HG02970 (cell line): ENCODE measurements around the gene PCBP2.
"Not testable (repeated sequence)": the region's sequence is repeated elsewhere in the genome, so short reads cannot be mapped to it uniquely, and the experiment has no call there.

Experiments
- ATAC-seq: cut with Tn5 transposase; IDR thresholded peaks from one replicate; pipeline ENCODE4 v1.9.1; 2021; ENCODE audit warnings: mild to moderate bottlenecking, moderate library complexity, moderate number of reproducible peaks; ENCODE audit not compliant: unreplicated experiment, low FRiP score

Gene PCBP2

DNA sequence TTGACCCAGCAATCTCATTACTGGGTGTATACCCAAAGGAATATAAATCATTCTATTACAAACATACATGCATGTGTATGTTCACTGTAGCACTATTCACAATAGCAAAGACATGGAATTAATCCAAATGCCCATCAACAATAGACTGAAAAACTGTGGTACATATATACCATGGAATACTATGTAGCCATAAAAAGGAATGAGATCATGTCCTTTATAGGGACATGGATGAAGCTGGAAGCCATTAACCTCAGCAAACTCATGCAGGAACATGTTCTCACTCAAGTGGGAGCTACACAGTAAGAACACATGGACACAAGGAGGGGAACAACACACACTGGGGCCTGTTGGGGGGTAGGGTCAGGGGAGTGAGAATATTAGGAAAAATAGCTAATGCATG lies 12.3 kb upstream of the PCBP2 start:
- ATAC-seq, result not testable (repeated sequence)

DNA sequence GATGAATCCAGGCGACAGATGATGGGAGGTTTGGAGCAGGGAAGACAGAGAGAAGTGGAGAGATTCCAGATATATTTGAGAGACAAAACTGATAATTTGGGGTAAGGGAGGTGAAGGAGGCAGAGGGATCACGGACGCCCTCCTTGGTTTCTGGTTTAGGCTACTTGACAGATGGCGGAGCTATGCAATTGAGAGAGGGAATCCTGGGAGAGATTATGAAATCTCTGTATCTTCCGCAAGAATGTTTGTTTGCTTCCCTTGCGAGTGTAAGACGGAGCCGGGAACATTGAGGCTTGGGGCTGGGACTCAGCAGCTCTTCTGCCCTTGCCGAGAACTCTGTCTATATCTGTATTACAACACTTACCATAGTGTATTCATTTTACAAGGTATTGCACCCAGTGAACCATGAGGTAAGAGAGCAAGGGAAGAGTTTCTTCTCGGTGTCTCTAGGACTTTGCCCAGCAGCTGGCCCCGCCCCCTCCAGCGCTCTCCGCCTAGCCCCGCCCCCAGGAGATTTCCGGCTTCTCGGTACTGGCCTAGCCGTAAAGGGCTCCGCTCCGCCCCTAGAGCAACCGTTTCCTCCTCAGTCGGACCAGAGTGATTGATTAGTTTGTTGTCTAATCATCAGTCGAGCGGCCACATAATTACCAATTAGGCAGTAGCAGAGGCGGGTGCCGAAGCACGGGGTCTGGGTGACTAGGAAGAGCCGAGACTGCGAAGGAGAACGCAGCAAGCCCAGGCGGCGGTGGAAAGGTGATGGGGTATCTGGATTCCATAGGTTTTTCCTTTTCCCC lies 10.7 kb upstream of the PCBP2 start, which contains the start of gene PRR13:
TSS of gene PRR13 (plus strand) at position 695 of the 794 bp plus-strand sequence. CDS start 981 bp downstream, outside the sequence.
- ATAC-seq, result peak; percentile 97

DNA sequence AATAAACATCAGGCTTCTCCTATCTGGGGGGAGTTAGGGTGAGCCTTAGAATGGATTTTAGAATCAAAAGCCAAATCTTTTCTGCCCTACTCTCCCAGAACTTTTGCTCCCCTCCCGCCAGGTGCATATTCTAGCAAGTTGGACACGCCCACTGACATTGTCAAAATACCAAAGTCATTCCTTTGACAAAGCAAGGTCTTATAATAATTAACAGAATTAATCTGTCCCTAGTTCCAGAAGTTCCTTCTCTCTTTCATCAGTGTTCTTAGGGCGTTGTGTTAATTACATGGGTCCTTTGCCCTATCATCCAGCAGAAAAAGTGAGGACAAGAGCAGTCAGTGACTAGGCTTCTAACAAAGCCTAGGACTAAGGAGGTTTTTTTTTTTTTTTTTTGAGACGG lies 7.9 kb upstream of the PCBP2 start:
- ATAC-seq, result no peak

DNA sequence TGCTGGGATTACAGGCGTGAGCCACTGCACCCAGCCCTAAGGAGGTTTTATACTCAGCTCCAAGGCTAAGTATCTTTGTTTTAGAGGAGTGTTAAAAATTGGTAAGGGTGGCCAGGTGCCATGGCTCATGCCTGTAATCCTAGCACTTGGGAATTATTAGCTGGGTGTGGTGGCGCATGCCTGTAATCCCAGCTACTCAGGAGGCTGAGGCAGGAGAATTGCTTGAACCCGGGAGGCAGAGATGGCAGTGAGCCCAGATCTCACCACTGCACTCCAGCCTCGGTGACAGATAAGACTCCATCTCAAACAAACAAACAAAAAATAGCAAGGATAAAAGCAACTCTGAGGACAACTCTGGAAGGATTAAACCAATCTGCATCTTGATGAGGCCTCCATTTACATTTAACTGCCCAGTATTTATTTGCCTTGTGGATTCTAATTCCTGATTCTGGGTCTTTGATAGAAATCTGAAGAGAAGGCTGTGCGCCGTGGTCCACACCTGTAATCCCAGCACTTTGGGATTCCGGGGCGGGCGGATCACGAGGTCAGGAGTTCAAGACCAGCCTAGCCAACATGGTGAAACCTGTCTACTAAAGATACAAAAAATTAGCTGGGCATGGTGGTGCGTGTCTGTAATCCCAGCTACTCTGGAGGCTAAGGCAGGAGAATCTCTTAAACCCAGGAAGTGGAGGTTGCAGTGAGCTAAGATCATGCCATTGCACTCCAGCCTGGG lies 7.1 kb upstream of the PCBP2 start:
- ATAC-seq, result not testable (repeated sequence)

DNA sequence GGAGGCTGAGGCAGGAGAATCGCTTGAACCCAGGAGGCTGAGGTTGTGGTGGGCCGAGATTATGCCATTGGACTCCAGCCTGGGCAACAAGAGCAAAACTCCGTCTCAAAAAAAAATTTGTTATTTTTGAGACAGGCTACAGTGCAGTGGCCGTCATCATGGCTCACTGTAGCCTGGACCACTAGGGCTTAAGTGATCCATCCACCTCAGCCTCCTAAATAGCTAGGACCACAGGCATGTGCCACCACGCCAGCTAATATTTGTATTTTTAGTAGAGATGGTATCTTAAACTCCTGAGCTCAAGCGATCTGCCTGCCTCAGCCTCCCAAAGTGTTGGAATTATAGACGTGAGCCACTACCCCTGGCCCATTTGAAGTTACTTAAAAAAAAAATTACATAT lies 966 bp upstream of the PCBP2 start:
- ATAC-seq, result no peak

DNA sequence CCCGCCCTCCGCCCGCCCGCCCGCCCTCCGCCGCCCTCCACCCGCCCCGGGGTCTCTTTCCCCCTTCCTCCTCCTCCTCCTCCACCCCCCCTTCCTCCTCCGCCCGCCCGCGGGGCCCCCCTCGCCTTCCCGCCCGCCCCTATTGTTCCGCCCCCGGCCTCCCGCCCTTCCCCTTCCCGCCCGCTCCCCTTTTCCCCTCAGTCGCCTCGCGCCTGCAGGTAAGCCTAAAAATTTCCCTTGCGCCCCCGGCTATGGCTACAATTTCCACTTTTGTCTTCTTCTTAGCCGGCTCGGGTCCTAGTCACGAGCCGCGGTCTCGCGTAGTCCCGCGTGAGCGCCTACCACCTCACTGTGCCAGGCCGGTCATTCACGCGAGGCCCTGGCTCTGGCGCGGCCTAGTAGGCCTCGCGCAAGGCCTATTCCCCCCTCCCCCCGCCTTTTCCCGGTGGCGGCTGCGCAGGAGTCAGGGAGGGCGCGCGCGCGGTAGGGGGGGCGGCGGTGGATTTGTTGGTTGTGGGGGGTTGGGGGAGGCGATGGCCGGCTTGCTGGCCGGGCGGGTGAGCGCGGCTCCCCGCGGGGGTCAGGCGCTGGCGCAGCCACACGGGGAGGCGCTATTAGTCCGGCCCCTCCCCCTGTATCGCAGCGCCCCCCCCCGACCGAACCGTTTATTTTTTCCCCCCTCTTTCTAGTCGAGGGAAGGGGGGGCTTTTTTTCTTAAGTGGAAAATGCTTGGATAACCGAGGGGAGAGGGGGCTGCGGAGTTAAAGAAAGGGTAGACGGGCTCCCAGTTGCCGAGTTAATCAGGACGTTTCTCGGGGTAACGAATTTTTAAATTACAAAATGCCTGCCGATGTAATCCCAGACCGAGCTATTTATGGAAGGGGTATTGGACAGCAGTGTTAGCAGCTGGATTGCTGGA lies 516 bp downstream of the PCBP2 start:
- ATAC-seq, result no peak

DNA sequence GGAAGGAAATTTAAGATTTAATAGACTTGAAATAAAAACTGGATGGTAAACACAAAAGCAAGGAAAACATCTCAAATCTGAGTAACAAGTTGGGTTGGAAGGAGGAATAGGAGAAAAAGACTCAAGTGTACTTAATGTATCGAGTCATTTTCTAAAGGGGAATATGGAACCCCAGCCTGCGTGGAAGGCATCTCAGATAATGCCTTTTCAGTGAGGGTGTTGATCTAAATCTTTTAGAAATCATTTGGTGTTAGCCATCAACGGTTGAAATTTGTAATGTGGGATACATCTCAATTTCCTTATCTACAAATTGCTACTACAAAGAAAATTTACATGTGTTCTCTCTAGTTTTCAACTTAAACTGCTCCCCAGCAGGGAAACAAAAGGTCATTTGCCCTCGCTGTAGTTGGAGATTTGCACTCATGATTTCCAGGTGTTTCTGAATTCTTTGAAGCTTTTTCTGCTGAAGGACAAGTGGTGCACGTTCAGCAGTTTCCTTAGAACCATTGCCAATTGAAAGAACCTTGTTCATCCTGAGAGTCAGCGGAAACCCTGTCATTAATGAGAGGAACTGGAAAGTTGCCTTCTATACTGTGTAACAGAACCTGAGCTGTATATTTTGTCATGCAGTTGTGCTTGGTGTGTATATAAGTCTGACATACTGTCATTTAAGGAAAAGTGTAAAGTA lies 2.2 kb downstream of the PCBP2 start:
- no peak for ATAC-seq

DNA sequence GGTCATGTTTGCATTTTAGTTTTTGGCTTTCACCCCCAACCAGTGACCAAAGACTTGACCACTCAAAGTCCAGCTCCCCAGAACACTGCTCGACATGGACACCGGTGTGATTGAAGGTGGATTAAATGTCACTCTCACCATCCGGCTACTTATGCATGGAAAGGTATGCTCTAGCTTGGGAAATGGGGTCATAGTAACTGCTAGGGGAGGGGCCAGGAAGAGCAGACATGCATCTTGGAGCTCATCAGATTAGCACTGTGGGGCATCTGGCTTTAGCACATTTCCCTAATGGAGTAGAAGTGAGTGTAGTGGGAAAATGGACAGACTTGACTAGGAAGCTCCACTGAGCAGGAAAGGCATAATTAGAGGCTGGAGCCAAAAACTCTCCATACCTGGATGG lies 2.8 kb downstream of the PCBP2 start:
- ATAC-seq, result no peak

DNA sequence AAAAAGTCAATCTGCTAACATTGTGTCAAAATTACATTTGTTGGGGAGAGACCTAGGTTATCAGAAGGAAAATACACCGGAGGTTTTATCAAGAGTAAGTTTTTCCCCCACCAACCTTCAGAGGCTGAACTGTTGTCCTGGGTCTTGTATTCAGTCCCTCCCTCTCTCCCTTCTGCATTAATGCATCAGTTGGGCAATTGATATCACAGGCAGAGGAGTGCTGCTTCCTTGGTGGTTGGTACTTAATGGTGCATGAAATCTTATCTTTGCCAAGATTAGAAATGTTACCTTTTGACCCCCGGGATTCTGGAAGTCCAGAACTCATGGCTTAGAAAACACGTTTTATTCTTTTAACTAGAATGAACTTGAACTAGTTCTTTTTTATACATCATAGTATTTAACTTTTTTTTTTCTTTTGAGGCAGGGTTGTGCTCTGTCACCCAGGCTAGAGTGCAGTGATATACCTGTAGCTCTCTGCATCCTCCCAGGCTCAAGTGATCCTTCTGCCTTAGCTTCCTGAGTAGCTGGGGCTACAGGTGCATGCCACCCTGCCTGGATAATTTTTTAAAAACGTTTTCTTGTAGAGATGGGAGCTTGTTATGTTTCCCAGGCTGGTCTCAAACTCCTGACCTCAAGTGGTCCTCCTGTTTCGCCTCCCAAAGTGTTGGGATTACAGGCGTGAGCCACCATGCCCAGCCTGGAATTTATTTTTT lies 4.9 kb downstream of the PCBP2 start:
- ATAC-seq, result no peak

DNA sequence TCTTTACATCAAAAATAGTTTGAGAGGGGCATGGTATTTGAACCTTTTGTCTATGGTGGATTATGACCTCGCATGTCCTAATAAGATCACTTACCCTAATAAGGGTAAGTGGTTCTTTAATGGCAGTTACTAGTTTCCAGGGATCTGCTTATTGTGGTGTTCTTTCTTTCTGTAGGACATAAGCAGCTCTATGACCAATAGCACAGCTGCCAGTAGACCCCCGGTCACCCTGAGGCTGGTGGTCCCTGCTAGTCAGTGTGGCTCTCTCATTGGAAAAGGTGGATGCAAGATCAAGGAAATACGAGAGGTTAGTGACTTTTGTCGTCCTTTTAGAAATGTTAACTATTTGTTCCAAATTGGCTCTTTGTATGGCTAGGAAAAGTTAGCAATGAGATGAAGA lies 7.2 kb downstream of the PCBP2 start:
- no peak for ATAC-seq

DNA sequence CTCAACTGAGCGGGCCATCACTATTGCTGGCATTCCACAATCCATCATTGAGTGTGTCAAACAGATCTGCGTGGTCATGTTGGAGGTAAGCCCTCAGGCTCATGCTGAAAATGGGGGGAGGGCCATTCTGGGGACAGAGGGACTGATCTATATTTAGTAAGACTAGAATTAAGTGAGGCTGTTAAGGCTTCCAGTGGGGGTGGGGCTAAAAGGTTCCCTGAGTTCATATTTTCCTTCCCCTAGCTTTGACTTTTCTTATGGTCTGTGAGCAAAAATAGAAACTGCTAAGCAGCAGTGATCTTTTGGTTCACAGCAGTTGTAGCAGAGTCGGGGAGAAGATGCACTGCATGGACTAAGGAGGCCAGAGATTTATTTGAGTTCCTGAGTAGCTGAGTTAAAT lies 9.2 kb downstream of the PCBP2 start:
- ATAC-seq, result no peak

DNA sequence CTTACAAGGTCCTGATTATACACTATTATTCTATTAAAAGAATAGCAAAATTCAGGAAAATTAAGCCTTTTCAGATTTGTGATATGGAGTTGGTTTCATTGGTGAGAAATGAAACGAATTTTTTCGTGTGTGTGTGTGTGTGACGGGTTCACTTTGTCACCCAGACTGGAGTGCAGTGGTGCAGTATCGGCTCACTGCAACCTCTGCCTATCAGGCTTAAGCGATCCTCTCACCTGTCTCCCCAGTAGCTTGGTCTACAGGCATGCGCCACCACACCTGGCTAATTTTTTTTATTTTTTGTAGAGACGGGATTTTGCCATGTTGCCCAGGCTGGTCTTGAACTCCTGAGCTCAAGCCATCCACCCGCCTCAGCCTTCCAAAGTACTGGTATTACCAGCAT lies 9.7 kb downstream of the PCBP2 start:
- ATAC-seq, result no peak

DNA sequence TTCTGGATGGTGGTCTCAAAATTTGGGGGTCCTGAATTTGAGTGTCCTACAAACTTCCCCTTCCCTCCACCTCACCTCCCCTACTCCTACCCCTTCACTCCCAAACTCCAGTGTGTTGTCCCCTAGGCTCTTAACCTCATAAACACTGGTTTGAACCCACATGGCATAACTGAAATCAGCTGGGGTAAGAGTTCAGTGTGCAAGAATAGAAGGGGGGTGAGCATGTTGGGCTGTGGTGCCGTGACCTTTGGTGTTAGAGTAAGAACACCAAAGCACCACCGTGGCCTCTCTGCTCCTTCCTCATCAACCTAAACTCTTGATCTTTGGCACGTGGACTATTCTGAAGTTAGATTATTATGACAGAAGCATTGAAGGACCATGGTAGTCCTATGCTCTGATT lies 11.0 kb downstream of the PCBP2 start:
- no peak for ATAC-seq

DNA sequence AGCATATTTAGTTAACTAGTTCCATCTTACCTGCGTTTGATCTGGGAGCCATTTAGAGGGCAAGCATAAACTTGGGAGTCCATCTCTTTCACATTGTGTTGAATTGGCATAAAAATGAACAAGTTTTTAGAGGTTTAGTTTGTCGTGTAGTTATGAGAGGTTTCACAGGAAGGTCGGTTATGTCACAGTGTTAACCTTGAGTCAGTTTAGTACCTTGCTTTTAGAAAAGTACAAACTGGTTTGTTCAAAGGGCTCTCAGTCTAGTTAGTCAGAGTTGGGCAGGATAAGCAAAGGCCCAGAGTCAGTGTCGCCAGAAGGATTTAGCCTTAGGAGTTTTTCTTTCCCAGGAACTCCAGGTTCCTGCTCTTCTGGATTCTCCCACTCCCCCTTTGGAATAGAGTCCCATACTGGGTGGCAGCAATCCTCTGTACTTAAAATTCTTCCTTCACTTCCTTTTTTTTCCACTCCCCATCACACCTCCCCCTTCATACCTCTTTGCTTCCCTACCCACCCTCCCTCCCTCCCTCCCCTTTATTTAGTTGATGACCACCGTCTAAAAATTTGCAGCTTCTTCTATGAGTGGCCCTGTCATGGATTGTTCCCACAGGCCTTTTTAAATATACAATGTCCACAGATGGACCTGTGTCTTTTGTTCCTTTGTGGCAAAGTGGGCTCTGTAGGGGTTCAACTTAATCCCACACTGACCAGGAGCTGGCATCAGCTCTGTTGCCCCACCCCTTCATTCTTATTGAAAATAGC lies 12.1 kb downstream of the PCBP2 start:
- no peak for ATAC-seq

DNA sequence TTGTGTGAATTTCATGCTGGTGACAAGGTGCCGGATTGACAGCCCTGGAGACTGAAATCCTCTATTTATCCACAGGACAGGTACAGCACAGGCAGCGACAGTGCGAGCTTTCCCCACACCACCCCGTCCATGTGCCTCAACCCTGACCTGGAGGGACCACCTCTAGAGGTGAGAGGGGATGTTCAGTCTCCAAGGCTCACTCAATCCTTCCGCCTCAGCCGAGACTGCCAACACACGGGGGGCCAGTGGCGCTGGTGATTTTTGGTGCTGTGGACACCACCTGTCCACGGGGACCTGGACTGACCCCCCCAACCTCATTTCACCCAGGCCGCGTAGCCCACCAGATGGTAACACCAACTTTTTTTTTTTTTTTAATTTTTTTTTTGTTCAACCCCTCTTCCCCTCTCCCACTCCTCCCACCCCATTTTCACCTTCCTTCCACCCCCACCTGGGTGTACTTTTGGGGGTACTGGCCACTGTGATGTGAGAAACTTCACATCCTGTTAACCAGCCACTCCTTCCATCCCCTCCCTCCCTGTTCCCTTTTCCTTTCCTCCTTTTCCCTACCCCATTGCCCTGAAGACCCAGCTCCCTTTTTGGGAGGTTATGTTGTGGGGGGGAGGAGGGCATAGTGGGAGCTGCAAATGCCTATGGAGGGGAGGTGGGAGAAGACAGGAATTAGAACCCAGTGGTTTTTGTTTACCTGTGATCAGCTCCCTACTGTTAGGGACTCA lies 12.9 kb downstream of the PCBP2 start:
- ATAC-seq, result no peak

DNA sequence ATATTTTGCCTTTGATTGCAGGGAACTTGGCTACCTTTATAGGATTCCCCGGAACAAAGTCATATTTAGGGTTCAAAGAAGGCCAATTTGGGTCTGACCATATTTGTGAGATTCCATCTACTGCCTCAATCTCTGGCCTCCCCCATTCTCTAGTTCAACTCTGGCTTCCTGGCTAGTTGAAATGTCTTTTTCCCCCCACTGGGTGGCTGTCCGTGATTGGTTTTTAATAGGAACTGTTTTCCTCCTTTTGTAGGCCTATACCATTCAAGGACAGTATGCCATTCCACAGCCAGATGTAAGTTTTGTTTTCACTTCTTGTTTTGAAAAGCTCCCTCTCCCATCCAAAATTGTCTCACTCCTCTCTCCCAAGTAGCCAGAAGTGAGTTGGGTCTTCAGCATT lies 13.8 kb downstream of the PCBP2 start:
- ATAC-seq, result no peak

DNA sequence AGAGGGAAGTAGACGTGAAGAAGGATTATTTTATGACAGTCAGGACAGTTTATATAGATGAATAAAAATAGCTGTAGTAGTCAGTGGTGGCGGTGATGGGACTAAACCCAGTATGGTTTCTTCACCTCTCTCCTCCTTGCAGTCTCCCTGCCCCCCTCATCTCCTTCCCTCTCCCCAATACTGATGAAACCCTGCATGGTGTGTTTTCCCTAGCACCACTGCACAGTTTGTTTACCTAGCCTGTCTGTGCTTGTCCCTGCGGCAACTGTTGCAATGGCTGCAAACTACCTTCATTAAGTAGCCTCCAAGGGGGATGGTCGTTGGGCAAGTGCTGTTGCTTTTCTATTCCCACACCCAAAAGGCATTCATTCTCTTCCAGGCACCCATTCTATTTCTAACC lies 14.7 kb downstream of the PCBP2 start:
- ATAC-seq, result no peak

DNA sequence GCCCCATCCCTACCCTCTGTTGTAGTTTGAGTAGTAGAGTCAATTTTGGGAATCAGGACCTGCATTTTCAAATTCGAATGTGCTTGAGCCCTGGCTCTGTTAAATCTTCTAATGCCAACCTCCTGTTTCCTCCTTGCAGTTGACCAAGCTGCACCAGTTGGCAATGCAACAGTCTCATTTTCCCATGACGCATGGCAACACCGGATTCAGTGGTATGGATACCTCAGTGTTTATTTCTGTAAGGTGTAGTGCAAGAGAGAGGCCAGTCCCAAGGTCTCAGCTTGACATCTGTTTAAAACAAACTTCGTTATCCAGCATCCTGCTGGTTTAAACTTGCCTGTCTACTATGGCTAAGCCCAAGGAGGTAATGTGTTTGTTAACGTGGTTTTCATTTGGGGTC lies 15.2 kb downstream of the PCBP2 start:
- no peak for ATAC-seq
